GM20000 (cell line): ENCODE results near the gene ABHD17A.
"Not testable (repeated sequence)": the region's sequence is repeated elsewhere in the genome, so short reads cannot be mapped to it uniquely, and the experiment has no call there.

Source experiments
- DNase-seq: peaks from one replicate; pipeline ENCODE4 v3.0.0; 2012; ENCODE audit warnings: low spot score
- TF ChIP-seq, protein P1 (sequence below): IDR thresholded peaks from 2 replicates; pipeline ENCODE4 v1.5.1; 2012; ENCODE audit warnings: mild to moderate bottlenecking, control low read depth; ENCODE audit errors: extremely low read depth, missing control alignments

ABHD17A gene

DNA sequence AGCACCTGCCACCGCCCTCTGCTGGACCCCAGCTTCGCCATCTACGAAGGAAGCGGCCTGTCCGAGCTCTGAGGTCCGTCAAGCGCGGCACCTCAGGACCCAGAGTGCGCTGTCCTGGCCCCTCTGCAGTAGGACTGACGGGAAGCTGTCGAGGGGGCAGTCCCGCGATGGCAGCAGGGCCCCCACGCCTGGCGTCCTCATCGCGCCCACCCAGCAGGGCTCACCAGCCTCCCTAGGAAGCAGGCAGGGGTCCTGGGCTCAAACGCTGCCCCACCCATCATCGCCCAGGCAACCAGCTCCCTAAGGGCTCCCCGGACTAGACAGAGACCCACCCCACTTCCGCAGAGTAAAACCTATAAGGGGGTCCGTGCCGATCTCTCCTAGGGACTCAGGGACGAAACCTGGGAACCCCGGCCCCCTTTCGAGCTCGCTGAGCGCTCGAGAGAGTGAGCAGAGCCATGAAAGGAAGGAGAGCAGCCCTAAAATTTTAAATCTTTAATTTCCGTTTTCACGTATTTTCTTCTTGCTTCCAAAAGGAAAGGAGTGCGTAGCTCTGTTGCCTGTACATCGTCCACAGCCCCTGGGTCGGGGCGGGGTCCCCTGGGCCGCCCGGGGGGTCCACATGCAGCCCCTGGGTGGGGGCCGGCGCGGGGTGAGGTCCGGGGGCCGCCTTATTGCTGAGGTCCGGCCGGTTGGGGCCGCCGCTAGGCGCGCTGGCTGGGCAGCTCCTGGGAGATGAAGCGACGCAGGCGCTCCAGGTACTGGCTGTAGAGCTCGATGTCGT lies 8.6 kb downstream of the ABHD17A start:
- not testable (repeated sequence) for DNase-seq

DNA sequence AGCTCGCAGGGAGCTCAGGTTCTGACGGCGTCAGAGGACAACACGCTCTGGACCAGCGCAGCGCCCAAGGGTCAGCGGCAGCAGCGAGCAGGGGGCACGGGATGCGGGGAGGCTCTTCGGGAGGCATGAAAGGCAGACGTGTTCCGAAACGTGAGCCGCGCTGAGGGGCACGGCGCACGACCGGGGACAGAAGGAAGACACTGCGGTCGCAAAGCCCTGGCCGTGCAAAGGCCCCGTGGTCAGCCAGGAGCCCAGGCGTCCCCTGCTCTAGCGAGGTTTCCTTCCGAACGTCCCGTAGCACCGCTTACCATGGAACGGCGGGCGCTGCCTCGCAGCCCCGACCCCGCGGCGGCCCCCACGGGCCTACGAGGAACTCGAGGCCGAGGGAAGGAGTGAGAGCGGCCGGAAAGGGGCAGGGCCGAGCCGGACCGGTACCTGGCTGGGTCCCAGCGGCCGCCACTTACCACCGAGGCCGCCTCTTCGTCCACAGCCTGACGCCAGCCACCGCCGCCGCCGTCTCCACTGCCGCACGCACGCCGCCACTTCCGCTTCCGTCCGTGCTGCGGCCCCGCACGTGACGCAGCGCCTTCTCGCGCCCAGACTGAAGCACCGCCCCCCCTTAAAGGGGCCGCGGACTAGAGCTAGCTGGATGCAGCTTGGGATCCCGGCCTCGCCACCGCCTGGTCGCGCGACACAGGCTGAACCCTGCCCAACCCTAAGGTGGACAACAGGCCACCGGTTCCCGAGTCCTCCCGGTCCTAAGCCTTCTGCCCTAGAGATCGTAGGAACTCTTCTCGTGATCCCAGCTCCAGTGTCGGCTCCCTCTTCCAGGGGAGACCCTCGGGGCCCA lies 9.4 kb downstream of the ABHD17A start:
- TF ChIP-seq, protein P1, sequence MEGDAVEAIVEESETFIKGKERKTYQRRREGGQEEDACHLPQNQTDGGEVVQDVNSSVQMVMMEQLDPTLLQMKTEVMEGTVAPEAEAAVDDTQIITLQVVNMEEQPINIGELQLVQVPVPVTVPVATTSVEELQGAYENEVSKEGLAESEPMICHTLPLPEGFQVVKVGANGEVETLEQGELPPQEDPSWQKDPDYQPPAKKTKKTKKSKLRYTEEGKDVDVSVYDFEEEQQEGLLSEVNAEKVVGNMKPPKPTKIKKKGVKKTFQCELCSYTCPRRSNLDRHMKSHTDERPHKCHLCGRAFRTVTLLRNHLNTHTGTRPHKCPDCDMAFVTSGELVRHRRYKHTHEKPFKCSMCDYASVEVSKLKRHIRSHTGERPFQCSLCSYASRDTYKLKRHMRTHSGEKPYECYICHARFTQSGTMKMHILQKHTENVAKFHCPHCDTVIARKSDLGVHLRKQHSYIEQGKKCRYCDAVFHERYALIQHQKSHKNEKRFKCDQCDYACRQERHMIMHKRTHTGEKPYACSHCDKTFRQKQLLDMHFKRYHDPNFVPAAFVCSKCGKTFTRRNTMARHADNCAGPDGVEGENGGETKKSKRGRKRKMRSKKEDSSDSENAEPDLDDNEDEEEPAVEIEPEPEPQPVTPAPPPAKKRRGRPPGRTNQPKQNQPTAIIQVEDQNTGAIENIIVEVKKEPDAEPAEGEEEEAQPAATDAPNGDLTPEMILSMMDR: no peak
- peak; percentile 94 for DNase-seq

DNA sequence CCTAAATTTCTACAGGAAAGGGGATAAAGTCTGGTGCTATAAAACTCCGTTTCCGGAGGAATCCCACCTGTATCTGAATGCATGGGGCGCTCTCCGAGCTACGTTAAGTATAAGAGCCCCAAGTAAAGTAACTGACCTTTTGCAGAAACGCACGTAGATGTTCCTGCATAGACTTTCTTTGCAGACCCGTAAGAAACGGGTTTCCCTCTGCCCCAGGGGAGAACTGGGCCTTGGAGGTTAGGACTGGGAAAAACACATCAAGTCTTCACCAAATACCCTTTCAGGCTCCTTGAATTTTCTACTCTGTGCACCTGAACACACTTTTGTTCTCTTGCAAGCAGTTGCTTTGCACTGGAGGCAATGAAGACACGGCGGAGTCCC lies 10.0 kb downstream of the ABHD17A start:
- DNase-seq: not testable (repeated sequence)

DNA sequence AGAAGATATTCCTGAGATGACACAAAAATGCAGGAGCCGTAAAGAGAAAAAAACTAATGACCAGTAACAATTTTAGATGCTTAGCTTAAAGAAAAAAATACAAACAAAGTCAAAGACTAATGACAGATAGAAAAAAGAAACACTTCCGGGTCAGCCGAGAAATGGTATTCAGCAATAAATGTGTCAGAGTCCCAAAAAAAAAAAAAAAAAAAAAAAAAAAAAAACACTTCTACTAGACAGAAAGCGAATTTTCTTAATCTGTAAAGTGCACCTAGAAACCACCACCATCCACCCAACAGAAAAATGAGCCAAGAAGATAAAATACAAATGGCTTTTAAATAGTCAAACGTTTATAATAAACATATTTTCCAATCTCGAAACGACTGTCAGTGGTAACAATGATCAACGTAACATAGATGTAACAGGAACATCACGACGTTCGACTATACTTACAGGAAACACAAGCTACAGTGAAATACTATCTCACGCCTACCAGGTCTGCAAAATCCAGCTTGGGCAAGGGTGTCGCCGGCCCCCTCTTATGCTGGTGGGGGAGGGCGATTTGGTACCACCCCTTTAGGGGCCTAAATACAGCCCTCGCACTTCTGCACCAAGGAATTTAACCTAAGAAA lies 10.6 kb downstream of the ABHD17A start:
- no peak for DNase-seq
- TF ChIP-seq, protein P1: no peak

DNA sequence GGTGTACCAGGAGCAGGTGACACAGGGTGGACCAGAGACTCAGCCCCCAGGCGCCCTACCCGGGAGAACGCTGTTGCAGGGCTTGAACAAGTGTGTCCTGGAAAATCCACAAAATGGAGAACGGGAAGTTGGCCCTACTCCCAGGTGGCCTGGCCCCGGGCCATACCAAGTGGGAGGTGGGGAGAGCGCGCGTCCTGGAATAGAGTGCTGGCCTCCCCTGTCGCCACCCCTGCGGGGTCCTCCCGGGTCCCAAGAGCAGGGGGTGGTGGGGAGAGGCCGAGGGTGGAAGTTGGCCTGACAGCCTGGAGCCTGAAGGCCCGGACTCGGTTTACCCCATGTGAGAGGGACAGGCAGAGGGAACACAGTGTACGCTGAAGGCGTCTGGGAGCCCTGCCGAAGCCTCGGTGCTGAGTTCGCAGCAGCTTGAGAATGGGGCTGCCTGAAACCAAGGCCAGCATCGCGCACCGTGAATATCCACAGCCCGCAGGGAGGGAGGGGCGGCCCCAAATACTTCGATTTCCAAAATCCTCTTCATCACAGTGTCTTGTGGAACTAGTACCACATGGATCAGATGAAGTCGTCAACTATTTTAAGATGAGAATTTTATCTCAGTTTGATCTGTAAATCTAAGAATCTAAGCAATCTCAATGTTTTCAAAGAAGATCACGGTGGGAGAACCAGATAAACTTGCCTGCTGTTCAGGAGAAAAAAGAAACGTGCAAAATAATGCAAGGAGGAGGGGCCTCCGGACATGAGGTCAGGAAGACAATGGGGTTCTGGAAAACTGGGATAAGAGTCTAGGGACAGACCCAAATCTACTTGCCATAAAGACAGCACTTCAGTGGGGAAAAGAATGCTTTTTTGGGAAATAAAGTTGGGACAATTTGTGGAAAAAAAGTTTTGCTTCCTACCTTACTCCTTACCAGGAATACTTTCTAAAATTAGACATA lies 11.5 kb downstream of the ABHD17A start:
- DNase-seq: no peak
- TF ChIP-seq, protein P1: no peak

DNA sequence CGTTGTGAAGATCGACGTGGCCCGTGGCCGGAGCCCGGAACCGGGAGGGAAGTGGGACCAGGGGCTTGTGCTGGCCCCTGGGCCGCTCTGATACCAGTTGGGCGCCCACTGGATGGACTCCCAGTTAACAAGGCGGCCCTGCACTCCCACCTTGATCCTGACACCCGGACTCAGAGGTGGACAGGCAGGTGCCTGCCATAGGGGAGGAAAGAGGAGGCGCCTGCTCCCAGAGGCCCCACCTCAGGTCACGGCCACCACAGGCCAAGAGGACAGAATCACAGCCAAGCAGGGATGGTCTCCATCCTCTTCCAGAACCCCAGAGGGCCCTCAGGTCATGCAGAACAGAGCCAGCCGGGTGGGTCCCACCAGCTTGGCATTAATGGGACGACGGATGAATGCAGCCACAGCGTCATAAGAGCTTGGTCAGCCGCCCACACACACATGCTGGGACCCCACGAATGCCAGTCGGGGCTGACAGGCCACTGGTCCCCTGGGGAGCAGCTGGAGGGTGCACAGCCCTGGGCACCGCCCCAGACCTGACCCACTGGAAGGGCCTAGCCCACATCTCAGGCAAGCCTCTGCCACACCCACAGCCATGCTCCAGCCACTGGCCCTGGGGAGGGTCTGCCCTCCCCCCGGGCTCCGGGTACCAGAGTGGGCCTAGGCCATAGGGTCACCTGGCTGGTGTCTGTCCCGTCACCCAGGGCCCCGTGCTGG lies 12.3 kb downstream of the ABHD17A start:
- TF ChIP-seq, protein P1: no peak
- DNase-seq: no peak

DNA sequence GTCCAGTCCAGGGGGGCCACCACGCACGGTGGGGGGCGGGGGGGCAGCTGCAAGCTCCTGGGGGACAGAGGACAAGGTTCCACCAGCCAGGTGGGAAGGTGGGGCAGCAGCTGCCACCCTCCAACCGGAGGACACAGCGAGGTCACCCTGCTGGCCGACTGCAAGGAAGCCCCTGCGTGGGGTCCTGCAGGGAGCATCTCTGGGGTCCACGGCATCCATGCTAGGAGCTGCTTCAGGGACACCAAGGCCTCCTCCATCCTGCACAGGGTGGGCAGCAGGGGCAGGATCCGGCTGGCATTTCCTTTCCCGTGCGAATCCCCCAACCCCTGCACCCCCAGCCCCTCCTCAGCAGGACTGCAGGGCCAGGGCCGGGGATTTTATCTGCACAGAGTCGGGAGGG lies 13.7 kb downstream of the ABHD17A start:
- TF ChIP-seq, protein P1: no peak
- no peak for DNase-seq
